ENCODE results near the gene FAM13A.

- TF ChIP-seq MXI1 (IDR thresholded peaks at IDR 0.05; ENCODE audit: low read depth, low read length) (no peak), EZH2phosphoT487 (IDR thresholded peaks at IDR 0.05; ENCODE audit: borderline replicate concordance, low read depth) (no peak), IRF3 (IDR thresholded peaks at IDR 0.05; ENCODE audit: low read depth, low read length) (no peak), FOXM1 (IDR thresholded peaks at IDR 0.05; ENCODE audit: low read depth) (no peak), GABPA (IDR thresholded peaks at IDR 0.05; ENCODE audit: low read depth) (no peak)
- TF ChIP-seq, protein P1, sequence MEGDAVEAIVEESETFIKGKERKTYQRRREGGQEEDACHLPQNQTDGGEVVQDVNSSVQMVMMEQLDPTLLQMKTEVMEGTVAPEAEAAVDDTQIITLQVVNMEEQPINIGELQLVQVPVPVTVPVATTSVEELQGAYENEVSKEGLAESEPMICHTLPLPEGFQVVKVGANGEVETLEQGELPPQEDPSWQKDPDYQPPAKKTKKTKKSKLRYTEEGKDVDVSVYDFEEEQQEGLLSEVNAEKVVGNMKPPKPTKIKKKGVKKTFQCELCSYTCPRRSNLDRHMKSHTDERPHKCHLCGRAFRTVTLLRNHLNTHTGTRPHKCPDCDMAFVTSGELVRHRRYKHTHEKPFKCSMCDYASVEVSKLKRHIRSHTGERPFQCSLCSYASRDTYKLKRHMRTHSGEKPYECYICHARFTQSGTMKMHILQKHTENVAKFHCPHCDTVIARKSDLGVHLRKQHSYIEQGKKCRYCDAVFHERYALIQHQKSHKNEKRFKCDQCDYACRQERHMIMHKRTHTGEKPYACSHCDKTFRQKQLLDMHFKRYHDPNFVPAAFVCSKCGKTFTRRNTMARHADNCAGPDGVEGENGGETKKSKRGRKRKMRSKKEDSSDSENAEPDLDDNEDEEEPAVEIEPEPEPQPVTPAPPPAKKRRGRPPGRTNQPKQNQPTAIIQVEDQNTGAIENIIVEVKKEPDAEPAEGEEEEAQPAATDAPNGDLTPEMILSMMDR (IDR thresholded peaks at IDR 0.05) = no peak
- TF ChIP-seq, protein P2, sequence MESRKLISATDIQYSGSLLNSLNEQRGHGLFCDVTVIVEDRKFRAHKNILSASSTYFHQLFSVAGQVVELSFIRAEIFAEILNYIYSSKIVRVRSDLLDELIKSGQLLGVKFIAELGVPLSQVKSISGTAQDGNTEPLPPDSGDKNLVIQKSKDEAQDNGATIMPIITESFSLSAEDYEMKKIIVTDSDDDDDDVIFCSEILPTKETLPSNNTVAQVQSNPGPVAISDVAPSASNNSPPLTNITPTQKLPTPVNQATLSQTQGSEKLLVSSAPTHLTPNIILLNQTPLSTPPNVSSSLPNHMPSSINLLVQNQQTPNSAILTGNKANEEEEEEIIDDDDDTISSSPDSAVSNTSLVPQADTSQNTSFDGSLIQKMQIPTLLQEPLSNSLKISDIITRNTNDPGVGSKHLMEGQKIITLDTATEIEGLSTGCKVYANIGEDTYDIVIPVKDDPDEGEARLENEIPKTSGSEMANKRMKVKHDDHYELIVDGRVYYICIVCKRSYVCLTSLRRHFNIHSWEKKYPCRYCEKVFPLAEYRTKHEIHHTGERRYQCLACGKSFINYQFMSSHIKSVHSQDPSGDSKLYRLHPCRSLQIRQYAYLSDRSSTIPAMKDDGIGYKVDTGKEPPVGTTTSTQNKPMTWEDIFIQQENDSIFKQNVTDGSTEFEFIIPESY (IDR thresholded peaks at IDR 0.05; ENCODE audit: borderline replicate concordance, low read depth) = no peak
Measured at GRCh38 chr4:88819818-88820697, 236.9 kb downstream of the FAM13A start.
